ENCODE data around the gene MLLT6.

Gene MLLT6

GRCh38 chr17:38704606-38705522 lies at the start of gene MLLT6:
Gene MLLT6 (plus strand): TSS chr17:38705273. CDS start chr17:38705633, 360 bp downstream.
- DNase-seq, result peak; percentile 81

GRCh38 chr17:38656959-38657823 lies 47.9 kb upstream of the MLLT6 start:
- DNase-seq, result no peak

DNA sequence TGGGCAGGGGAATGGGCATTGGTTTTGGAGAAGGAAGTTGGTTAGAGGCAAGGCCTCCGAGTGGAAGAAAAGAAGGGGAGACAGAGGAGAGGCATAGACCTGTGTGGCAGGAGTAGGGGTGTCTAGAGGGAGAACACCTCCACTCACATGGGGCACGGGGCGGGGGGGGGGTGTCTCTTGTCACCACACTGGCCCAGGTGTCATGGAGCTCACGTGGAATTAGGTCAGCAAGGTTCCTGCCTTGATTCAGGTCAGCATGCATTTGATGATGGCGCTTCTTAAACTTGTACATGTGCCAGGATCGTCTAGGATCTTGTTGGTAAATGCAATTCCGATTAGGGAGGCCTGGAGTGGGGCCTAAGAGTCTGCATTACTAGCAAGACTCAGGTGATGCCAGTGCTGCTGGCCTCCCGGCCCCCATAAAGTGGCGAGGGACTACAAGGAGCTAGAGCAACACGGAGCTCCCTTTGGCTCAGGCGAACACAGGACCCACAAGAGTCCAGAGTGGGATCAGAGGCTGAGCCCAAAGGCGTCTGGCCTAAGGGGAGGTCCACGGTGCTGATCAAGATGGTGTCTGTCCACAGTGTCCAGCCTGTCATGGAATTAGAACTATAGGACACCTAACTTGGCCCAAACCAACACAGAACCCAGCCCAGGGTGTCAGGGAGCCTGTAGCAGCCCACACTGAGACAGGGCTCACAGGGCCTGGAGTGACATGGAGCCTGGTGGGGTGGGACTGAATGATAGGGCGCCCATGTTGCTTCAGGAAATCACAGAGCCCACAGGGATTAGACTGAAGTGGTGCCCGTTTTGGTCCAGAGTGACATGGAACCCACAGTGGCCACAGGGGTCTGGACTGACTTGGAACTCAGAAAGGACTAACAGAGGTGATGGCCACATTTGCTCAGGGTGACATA lies 47.0 kb upstream of the MLLT6 start:
- no peak for DNase-seq

GRCh38 chr17:38658741-38659345 lies 46.2 kb upstream of the MLLT6 start:
- no peak for DNase-seq

- DNase-seq, result no peak
Observed at GRCh38 chr17:38659415-38659814, 45.7 kb upstream of the MLLT6 start.

- DNase-seq, result no peak
Observed at GRCh38 chr17:38660097-38661025, 44.7 kb upstream of the MLLT6 start.

GRCh38 chr17:38663125-38663751 lies 41.8 kb upstream of the MLLT6 start:
- DNase-seq, result peak; percentile 89

- no peak for DNase-seq
Observed at GRCh38 chr17:38663964-38664644, 41.0 kb upstream of the MLLT6 start.

DNA sequence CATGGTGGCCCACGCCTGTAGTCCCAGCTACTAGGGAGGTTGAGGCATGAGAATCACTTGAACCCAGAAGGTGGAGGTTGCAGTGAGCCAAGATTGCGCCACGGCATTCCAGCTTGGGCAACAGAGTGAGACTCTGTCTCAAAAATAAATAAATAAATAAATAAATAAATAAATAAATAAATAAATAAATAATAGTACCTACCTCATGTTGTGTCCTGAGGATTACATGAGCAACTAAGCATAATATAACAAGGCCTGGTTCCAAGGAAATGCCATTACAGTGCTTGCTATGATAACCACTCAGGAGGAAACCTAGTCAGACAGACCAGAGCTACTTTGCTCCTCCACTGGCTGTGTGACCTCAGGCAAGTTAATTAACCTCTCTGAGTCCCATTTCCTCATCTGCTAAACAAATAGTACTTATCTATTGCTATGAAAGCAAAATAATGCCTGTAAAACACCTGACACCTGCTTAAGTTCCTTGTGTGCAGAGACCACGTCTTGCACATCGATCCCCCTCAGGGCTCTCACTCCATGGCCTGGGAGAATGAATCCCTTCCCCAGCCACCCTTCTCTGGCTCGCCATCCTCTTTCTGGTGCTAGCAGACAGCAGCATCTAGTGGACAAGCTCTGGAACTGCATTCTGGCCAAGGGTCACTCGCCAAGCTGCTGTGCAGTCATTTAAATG lies 37.8 kb upstream of the MLLT6 start:
- peak; percentile 81 for DNase-seq

GRCh38 chr17:38667787-38668122 lies 37.3 kb upstream of the MLLT6 start:
- no peak for DNase-seq

DNA sequence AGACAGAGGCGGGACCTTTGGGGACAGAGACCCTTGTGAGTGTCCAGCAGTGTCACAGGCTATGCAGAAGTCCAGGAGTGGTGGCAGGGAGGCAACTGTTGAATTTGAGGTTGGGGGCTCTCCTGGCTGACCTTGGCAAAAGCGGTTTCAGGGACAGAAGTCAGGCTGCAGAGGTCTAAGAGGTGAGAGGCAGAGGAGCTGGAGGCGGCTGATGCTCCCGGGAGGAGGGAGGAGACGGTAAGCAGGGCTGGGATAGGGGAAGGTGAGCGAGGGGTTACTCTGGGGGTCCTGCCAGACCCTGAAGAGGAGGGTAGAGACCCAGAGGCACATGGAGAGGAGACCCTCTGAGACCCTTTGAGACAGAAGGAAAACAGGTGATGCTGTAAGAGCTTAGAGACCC lies 35.6 kb upstream of the MLLT6 start:
- DNase-seq, result no peak

DNA sequence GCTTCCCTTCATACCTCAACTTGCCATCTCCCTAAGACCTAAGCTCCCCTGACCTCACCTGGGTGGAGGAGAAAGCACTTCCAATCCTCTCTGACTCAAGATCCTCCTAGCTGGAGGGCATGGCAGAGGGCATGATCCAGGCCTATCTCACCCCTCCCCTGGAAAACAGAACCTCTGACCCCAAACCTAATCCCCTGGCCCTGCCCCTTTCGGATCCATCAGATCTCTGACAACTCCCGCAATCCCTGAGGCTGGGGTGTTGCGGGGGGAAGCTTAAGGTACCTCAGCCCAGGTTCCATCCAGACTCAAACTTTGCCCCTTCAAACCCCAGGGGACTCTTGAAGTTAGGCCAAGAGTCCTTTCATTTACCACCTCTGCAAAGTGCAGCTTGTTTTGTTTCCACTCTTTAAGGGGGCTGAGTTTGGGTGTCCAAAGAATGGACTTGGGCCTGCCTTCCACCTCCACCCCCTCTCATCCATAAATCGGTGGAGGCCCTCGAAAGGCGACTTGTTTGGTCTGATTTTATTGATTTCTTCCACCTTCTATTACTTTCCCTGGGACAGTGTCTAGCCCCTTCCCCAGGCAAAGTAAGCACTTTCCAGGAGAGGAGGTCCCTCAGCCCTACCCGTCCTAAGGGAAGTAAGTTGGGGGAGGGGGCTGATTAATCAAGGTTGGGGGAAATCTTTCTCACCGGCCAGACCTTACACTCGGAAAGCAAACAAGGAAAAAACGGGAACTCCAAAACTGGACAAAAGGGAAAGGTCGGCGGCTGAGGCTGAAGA lies 32.9 kb upstream of the MLLT6 start:
- DNase-seq, result no peak

DNA sequence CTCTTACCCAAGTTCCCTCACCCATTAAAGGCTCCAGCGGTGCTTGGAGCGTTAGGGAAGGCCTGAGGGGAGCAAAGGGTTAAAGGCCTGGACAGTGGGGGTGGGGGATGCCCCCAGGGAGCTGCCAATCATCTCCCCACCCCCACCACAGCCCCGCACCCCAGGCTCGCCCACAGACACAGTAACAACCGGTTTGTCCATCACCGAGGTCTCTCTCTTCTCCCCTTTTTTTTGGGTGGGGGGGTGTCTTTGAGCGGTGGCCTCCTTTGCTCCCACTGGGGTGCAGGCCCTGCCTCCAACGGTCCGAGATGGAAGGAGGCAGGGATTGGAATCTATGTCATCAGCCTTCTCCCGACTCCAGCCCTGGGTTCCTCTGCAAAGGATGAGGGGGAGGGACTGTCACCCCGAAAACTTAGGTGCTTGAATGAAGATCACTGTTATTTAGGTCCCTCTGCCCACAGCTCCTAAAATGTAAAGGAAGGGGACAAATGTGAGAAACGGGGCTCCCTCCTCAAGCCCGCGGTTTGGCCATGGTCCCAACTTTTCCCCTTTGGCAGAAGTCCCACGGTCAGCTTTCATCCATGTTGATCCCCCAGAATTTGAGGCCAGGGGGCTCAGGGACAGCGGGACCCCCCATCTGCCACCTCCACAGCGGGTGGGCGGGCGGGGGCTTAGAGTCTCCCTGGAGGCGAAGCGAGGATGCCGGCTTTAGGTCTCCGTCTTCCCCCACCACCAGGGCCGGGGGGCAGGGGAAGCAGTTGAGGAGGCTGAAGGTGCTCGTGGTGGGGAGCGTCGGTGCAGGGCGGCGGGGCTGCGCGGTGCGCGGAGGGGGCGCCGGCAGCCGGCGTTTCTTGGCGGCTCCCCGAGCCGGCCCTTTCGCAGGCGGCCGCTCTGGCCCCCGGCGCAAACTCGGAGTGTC lies 32.0 kb upstream of the MLLT6 start:
- DNase-seq, result no peak

GRCh38 chr17:38673707-38674013 lies 31.4 kb upstream of the MLLT6 start:
- DNase-seq, result no peak

GRCh38 chr17:38674014-38674748 lies 30.9 kb upstream of the MLLT6 start:
- no peak for DNase-seq

DNA sequence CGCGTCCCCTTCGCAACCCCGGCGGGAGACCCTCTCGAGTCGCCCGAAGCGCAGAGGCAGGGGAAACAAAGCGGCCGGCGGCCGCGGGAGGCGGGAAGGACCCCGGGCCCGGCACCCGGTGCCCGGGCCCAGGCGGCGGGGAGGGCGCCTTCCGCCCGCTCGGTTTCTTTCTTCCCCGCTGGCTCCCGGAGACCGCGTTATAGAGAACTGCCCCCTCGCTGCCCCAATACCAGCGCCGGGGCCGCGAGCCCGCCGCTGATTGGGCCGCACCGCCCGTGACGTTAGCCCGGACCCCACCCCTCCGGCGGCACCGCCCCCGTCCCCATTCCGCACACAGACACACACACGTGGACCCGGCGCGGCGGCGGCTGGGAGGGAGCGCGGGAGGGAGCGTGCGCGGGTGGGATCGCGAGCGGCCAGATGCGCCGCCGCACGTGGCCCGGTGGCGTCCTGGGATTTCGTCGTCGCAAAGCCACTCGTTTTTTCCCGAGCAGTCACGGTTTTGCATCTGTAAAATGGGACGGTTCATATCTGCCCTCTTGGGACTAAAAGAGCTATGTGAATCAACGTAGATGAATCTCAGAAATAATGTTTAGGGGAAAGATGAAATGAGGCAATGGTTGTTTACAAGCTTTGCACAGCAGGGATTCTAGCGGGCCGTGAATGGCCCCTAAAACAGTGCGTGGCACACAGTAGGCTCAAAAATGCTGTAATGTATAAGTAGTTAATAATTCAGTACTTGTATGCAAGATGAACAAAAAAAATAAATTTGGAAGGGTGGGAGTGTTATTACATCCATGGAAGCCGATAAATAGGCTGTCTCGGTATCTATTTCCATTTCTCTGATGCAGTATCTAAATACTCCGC lies 30.1 kb upstream of the MLLT6 start, which contains the start of gene EPOP:
Gene EPOP (minus strand): TSS at position 209 of the 867 bp plus-strand sequence. CDS start 462 bp downstream, outside the sequence.
- DNase-seq, result peak; percentile 93
